ENCODE data around the gene CCDC127. TPM values are rescaled to one million over a fixed set of nuclear protein-coding genes. Genes with fewer than 3 reads are reported as not detected.

The CCDC127 gene
- total RNA-seq, 2 donors from 2014 or later, result 6.1 to 7.3 TPM

GRCh38 chr5:162565-163337 lies 55.2 kb downstream of the CCDC127 start:
- Mint-ChIP-seq H3K27ac (no peak overlapping the region), H3K36me3 (no peaks in the 10 kb centered on the region), H3K9me3 (no peaks in the 10 kb centered on the region)
- ATAC-seq, result no peak
- DNase-seq (ENCODE audit: low spot score in 2 of 2), result no peak

- no peak overlapping the region for H3K27ac Mint-ChIP-seq
- no peaks in the 10 kb centered on the region for H3K36me3 Mint-ChIP-seq
- DNase-seq (ENCODE audit: low spot score in 2 of 2) (no peak), ATAC-seq (no peak)
- no peaks in the 10 kb centered on the region for H3K9me3 Mint-ChIP-seq
Measured at GRCh38 chr5:162190-162564, 55.8 kb downstream of the CCDC127 start.

- Mint-ChIP-seq H3K9me3 (no peaks in the 10 kb centered on the region), H3K36me3 (no peaks in the 10 kb centered on the region), H3K27ac (no peak overlapping the region)
- DNase-seq (ENCODE audit: low spot score in 2 of 2), result no peak
- no peak for ATAC-seq
Measured at GRCh38 chr5:161803-162110, 56.2 kb downstream of the CCDC127 start.

GRCh38 chr5:160921-161802 lies 56.8 kb downstream of the CCDC127 start:
- Mint-ChIP-seq H3K36me3 (no peaks in the 10 kb centered on the region), H3K27ac (peak overlapping the region in 1 of 2 donors; percentile 20), H3K9me3 (no peaks in the 10 kb centered on the region)
- ATAC-seq, result no peak
- DNase-seq (ENCODE audit: low spot score in 2 of 2), result no peak

- no peak for DNase-seq (ENCODE audit: low spot score in 2 of 2)
- ATAC-seq, result no peak
- H3K36me3 Mint-ChIP-seq, result no peaks in the 10 kb centered on the region
- H3K27ac Mint-ChIP-seq, result no peak overlapping the region
- no peaks in the 10 kb centered on the region for H3K9me3 Mint-ChIP-seq
Measured at GRCh38 chr5:160173-160510, 57.8 kb downstream of the CCDC127 start.

- no peaks in the 10 kb centered on the region for H3K36me3 Mint-ChIP-seq
- H3K27ac Mint-ChIP-seq, result peak overlapping the region in 1 of 2 donors; percentile 25
- ATAC-seq (no peak), DNase-seq (ENCODE audit: low spot score in 2 of 2) (no peak)
- no peaks in the 10 kb centered on the region for H3K9me3 Mint-ChIP-seq
Measured at GRCh38 chr5:159448-160172, 58.3 kb downstream of the CCDC127 start.

- no peak for ATAC-seq
- no peak overlapping the region for H3K27ac Mint-ChIP-seq
- H3K36me3 Mint-ChIP-seq, result no peaks in the 10 kb centered on the region
- no peak for DNase-seq (ENCODE audit: low spot score in 2 of 2)
- H3K9me3 Mint-ChIP-seq, result no peaks in the 10 kb centered on the region
Measured at GRCh38 chr5:158807-159447, 59.0 kb downstream of the CCDC127 start.

- DNase-seq (ENCODE audit: low spot score in 2 of 2) (peak in 1 of 2 donors; percentile 0), ATAC-seq (no peak)
- H3K36me3 Mint-ChIP-seq, result no peaks in the 10 kb centered on the region
- H3K27ac Mint-ChIP-seq, result no peak overlapping the region
- H3K9me3 Mint-ChIP-seq, result no peaks in the 10 kb centered on the region
Measured at GRCh38 chr5:157801-158200, 60.2 kb downstream of the CCDC127 start.

- H3K36me3 Mint-ChIP-seq, result no peaks in the 10 kb centered on the region
- peak in 1 of 2 donors; percentile 1 for DNase-seq (ENCODE audit: low spot score in 2 of 2)
- no peak for ATAC-seq
- H3K9me3 Mint-ChIP-seq, result no peaks in the 10 kb centered on the region
- no peak overlapping the region for H3K27ac Mint-ChIP-seq
Measured at GRCh38 chr5:157126-157715, 60.7 kb downstream of the CCDC127 start.

GRCh38 chr5:156411-157072 lies 61.4 kb downstream of the CCDC127 start:
- H3K27ac Mint-ChIP-seq, result no peak overlapping the region
- no peaks in the 10 kb centered on the region for H3K36me3 Mint-ChIP-seq
- DNase-seq (ENCODE audit: low spot score in 2 of 2) (peak in 1 of 2 donors; percentile 0), ATAC-seq (no peak)
- H3K9me3 Mint-ChIP-seq, result no peaks in the 10 kb centered on the region

- Mint-ChIP-seq H3K36me3 (no peaks in the 10 kb centered on the region), H3K27ac (no peak overlapping the region), H3K9me3 (no peaks in the 10 kb centered on the region)
- DNase-seq (ENCODE audit: low spot score in 2 of 2), result no peak
- no peak for ATAC-seq
Measured at GRCh38 chr5:155651-156410, 62.1 kb downstream of the CCDC127 start.

- no peak overlapping the region for H3K27ac Mint-ChIP-seq
- no peaks in the 10 kb centered on the region for H3K36me3 Mint-ChIP-seq
- DNase-seq (ENCODE audit: low spot score in 2 of 2) (no peak), ATAC-seq (no peak)
- no peaks in the 10 kb centered on the region for H3K9me3 Mint-ChIP-seq
Measured at GRCh38 chr5:154826-155225, 63.1 kb downstream of the CCDC127 start.

- Mint-ChIP-seq H3K36me3 (no peaks in the 10 kb centered on the region), H3K27ac (no peak overlapping the region), H3K9me3 (no peaks in the 10 kb centered on the region)
- DNase-seq (ENCODE audit: low spot score in 2 of 2) (no peak), ATAC-seq (no peak)
Measured at GRCh38 chr5:154236-154635, 63.7 kb downstream of the CCDC127 start.

- H3K36me3 Mint-ChIP-seq, result peaks cover 0 to 2% of the 10 kb centered on the region in 2 donors
- H3K27ac Mint-ChIP-seq, result no peak overlapping the region
- H3K9me3 Mint-ChIP-seq, result peaks cover 0 to 3% of the 10 kb centered on the region in 2 donors
- ATAC-seq (no peak), DNase-seq (ENCODE audit: low spot score in 2 of 2) (no peak)
Measured at GRCh38 chr5:153256-153655, 64.7 kb downstream of the CCDC127 start.

GRCh38 chr5:152077-152476 lies 65.9 kb downstream of the CCDC127 start:
- ATAC-seq (no peak), DNase-seq (ENCODE audit: low spot score in 2 of 2) (no peak)
- Mint-ChIP-seq H3K27ac (no peak overlapping the region), H3K36me3 (peaks cover 10 to 14% of the 10 kb centered on the region in 2 donors), H3K9me3 (peaks cover 9 to 15% of the 10 kb centered on the region in 2 donors)
